Mesenchymal stem cell (in vitro differentiated cells and primary cell): ENCODE results near the gene FAM135A.
"Not testable (repeated sequence)": the region's sequence is repeated elsewhere in the genome, so short reads cannot be mapped to it uniquely, and the experiment has no call there.

Experiments
- DNase-seq: peaks from one replicate; pipeline ENCODE4 v3.0.0-alpha.2; 2013
- H2AFZ ChIP-seq: one replicate; pipeline ENCODE4 v1.6.1; 2013; ENCODE audit warnings: low read depth, mild to moderate bottlenecking, control low read depth, inconsistent platforms, low read length, moderate library complexity
- H2AK5ac ChIP-seq: 2 replicates; pipeline ENCODE4 v1.6.1; 2013; ENCODE audit warnings: low read length, moderate library complexity, mild to moderate bottlenecking, inconsistent platforms; ENCODE audit not compliant: severe bottlenecking
- H2BK120ac ChIP-seq: one replicate; pipeline ENCODE4 v1.6.1; 2013; ENCODE audit warnings: low read depth, mild to moderate bottlenecking, inconsistent platforms, low read length, moderate library complexity
- H2BK12ac ChIP-seq, 2 experiments: one replicate each; pipeline ENCODE4 v1.6.1; 2013; ENCODE audit warnings: inconsistent platforms in 2 of 2, low read length in 2 of 2, mild to moderate bottlenecking in 2 of 2, moderate library complexity in 2 of 2, control low read depth in 1 of 2
- H2BK15ac ChIP-seq: one replicate; pipeline ENCODE4 v1.6.1; 2013; ENCODE audit warnings: mild to moderate bottlenecking, low read depth, inconsistent platforms; ENCODE audit not compliant: poor library complexity, severe bottlenecking
- H2BK5ac ChIP-seq: 2 replicates; pipeline ENCODE4 v1.6.1; 2013; ENCODE audit warnings: low read depth, mild to moderate bottlenecking, low read length, control low read depth, inconsistent platforms; ENCODE audit not compliant: poor library complexity, severe bottlenecking
- H3K14ac ChIP-seq, 2 experiments: one replicate each; pipeline ENCODE4 v1.6.1; 2013; ENCODE audit warnings: inconsistent platforms in 2 of 2, low read length in 2 of 2, control low read depth in 1 of 2, mild to moderate bottlenecking in 1 of 2, moderate library complexity in 1 of 2
- H3K18ac ChIP-seq, 2 experiments: one replicate each; pipeline ENCODE4 v1.6.1; 2013; ENCODE audit warnings: inconsistent platforms in 2 of 2, low read length in 2 of 2, control low read depth in 1 of 2, low read depth in 1 of 2, mild to moderate bottlenecking in 1 of 2
- H3K23ac ChIP-seq, 2 experiments: one replicate each; pipeline ENCODE4 v1.6.1; 2013; ENCODE audit warnings: inconsistent platforms in 2 of 2, low read length in 2 of 2, mild to moderate bottlenecking in 2 of 2, moderate library complexity in 2 of 2, control low read depth in 1 of 2
- H3K27ac ChIP-seq: 2 replicates; pipeline ENCODE4 v1.5.1; 2013; ENCODE audit warnings: mild to moderate bottlenecking, moderate library complexity, low read length, control low read depth, inconsistent platforms; ENCODE audit not compliant: poor library complexity, severe bottlenecking
- H3K27me3 ChIP-seq, 2 experiments: 2 replicates each; pipeline versions ENCODE4 v1.6.1 to v1.7.0; 2013; ENCODE audit warnings: low read length in 2 of 2, mild to moderate bottlenecking in 2 of 2, moderate library complexity in 2 of 2, control low read depth in 1 of 2, inconsistent platforms in 1 of 2; ENCODE audit not compliant: control insufficient read depth in 1 of 2, insufficient read depth in 1 of 2
- H3K36me3 ChIP-seq, 2 experiments: 2 replicates each; pipeline versions ENCODE4 v1.6.1 to v1.7.0; 2013; ENCODE audit warnings: low read length in 2 of 2, control low read depth in 1 of 2, inconsistent platforms in 1 of 2, low read depth in 1 of 2, mild to moderate bottlenecking in 1 of 2; ENCODE audit not compliant: insufficient read depth in 2 of 2, control insufficient read depth in 1 of 2
- H3K4ac ChIP-seq, 2 experiments: one replicate each; pipeline ENCODE4 v1.6.1; 2013; ENCODE audit warnings: inconsistent platforms in 2 of 2, low read length in 2 of 2, mild to moderate bottlenecking in 2 of 2, moderate library complexity in 2 of 2, control low read depth in 1 of 2, low read depth in 1 of 2
- H3K4me1 ChIP-seq: 2 replicates; pipeline ENCODE4 v1.6.1; 2013; ENCODE audit warnings: low read depth, low read length, control low read depth; ENCODE audit not compliant: control insufficient read depth, insufficient read depth
- H3K4me2 ChIP-seq: 2 replicates; pipeline ENCODE4 v1.6.1; 2013; ENCODE audit warnings: low read length, mild to moderate bottlenecking, inconsistent platforms; ENCODE audit not compliant: poor library complexity, severe bottlenecking
- H3K4me3 ChIP-seq, 2 experiments: 2 replicates each; pipeline versions ENCODE4 v1.5.1 to v1.7.0; 2013; ENCODE audit warnings: low read length in 2 of 2, mild to moderate bottlenecking in 2 of 2, control low read depth in 1 of 2, low read depth in 1 of 2; ENCODE audit not compliant: insufficient read depth in 1 of 2
- H3K79me1 ChIP-seq: replicated peaks from 2 replicates; pipeline ENCODE4 v1.6.1; 2013; ENCODE audit warnings: mild to moderate bottlenecking, control low read depth, low read length, inconsistent platforms; ENCODE audit not compliant: poor library complexity, severe bottlenecking
- H3K9ac ChIP-seq: 2 replicates; pipeline ENCODE4 v1.7.0; 2013; ENCODE audit warnings: mild to moderate bottlenecking, low read length, moderate library complexity
- H3K9me3 ChIP-seq: 2 replicates; pipeline ENCODE4 v1.7.0; 2013; ENCODE audit warnings: mild to moderate bottlenecking, low read length; ENCODE audit not compliant: control insufficient read depth
- H4K8ac ChIP-seq: one replicate; pipeline ENCODE4 v1.6.1; 2013; ENCODE audit warnings: inconsistent platforms, mild to moderate bottlenecking, low read length, moderate library complexity
- H4K91ac ChIP-seq: one replicate; pipeline ENCODE4 v1.6.1; 2013; ENCODE audit warnings: mild to moderate bottlenecking, low read length, inconsistent platforms
- WGBS: methylation state at CpG from one replicate; pipeline ENCODE4 v1.1.7; 2013; ENCODE audit warnings: mixed read lengths; 5-methylcytosine and 5-hydroxymethylcytosine counted together

Gene FAM135A

DNA sequence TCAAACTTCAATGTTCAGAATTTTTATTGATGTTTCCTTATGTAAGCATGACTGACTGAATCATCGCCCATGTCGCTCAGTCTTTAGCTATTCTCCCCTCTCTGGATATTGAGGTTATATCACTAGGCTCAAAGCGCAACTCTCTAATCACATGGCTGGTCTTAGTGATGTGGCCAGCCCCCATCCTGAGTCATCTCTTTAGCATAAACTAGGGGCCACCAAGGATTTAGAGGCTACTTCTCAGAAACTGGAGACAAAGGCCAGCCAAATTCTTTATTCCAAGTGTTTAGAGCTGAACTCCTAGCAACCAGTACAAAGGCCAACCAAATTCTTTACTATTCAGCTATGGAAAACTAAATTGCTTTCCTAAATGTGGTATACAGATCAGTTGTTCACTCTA lies 61.4 kb downstream of the FAM135A start:
- H2BK15ac ChIP-seq: no peak overlapping the region
- H2BK12ac ChIP-seq: no peak overlapping the region
- H3K79me1 ChIP-seq: peaks cover 2% of the 10 kb centered on the region
- H3K27me3 ChIP-seq: no peaks in the 10 kb centered on the region
- H3K9ac ChIP-seq: no peak overlapping the region
- no peak overlapping the region for H3K14ac ChIP-seq
- H4K91ac ChIP-seq: no peak overlapping the region
- no peak overlapping the region for H3K27ac ChIP-seq
- 79% methylated on average over 3 of the region's 3 CpGs for WGBS
- H2AFZ ChIP-seq: no peak overlapping the region
- H3K4ac ChIP-seq: no peak overlapping the region
- no peak overlapping the region for H3K4me2 ChIP-seq
- DNase-seq: peak; percentile 40
- no peak overlapping the region for H3K23ac ChIP-seq
- no peak overlapping the region for H2AK5ac ChIP-seq
- no peak overlapping the region for H3K18ac ChIP-seq
- peaks cover 6 to 39% of the 10 kb centered on the region in 2 experiments for H3K36me3 ChIP-seq
- no peak overlapping the region for H4K8ac ChIP-seq
- no peaks in the 10 kb centered on the region for H3K4me1 ChIP-seq
- H3K4me3 ChIP-seq: no peak overlapping the region
- H2BK120ac ChIP-seq: no peak overlapping the region
- no peak overlapping the region for H2BK5ac ChIP-seq
- no peaks in the 10 kb centered on the region for H3K9me3 ChIP-seq

- DNase-seq: peak; percentile 10
- H2BK120ac ChIP-seq: no peak overlapping the region
Measured at GRCh38 chr6:70479236-70479635, 65.9 kb downstream of the FAM135A start.

DNA sequence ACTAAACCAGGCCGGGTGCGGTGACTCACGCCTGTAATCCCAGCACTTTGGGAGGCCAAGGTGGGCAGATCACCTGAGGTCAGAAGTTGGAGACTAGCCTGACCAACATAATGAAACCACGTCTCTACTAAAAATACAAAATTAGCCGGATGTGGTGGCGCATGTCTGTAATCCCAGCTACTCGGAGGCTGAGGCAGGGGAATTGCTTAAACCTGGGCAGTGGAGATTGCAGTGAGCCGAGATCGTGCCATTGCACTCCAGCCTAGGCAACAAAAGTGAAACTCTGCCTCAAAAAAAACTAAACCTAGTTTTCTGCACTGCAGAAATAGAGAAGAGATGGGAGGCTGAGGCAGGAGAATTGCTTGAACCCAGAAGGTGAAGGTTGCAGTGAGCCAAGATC lies 73.3 kb downstream of the FAM135A start:
- not testable (repeated sequence) for H3K4ac ChIP-seq, H3K23ac ChIP-seq, H3K18ac ChIP-seq, H3K14ac ChIP-seq, H3K27me3 ChIP-seq, H2AK5ac ChIP-seq, H2BK12ac ChIP-seq, H3K9ac ChIP-seq, H2BK120ac ChIP-seq, H3K27ac ChIP-seq, H2BK5ac ChIP-seq, H3K36me3 ChIP-seq, H3K4me3 ChIP-seq, H3K4me1 ChIP-seq, H3K9me3 ChIP-seq, H2BK15ac ChIP-seq, H2AFZ ChIP-seq, H4K8ac ChIP-seq, DNase-seq, H4K91ac ChIP-seq, H3K79me1 ChIP-seq, H3K4me2 ChIP-seq
- 96% methylated on average over 9 of the region's 9 CpGs for WGBS

More at GRCh38 chr6:70479236-70479635, 65.9 kb downstream of the FAM135A start:
- Histone ChIP-seq H3K27me3 (no peaks in the 10 kb centered on the region), H3K4me3 (no peak overlapping the region), H3K4ac (no peak overlapping the region), H4K91ac (no peak overlapping the region), H3K27ac (no peak overlapping the region), H3K4me1 (no peaks in the 10 kb centered on the region), H3K36me3 (peaks cover 3 to 35% of the 10 kb centered on the region in 2 experiments), H2BK15ac (no peak overlapping the region), H3K79me1 (no peaks in the 10 kb centered on the region), H3K4me2 (no peak overlapping the region), H2BK5ac (no peak overlapping the region), H3K9ac (no peak overlapping the region), H4K8ac (no peak overlapping the region), H3K18ac (no peak overlapping the region), H2BK12ac (no peak overlapping the region), H3K9me3 (no peaks in the 10 kb centered on the region), H3K23ac (no peak overlapping the region), H3K14ac (no peak overlapping the region), H2AFZ (no peak overlapping the region), H2AK5ac (no peak overlapping the region)
- WGBS: 98% methylated on average over 3 of the region's 4 CpGs

GRCh38 chr6:70489364-70489763 lies 76.1 kb downstream of the FAM135A start:
- H2BK5ac ChIP-seq: no peak overlapping the region

More at GRCh38 chr6:70489364-70489763, 76.1 kb downstream of the FAM135A start:
- Histone ChIP-seq H3K23ac (no peak overlapping the region), H3K27me3 (no peaks in the 10 kb centered on the region), H3K79me1 (no peaks in the 10 kb centered on the region), H3K36me3 (peaks cover 0 to 3% of the 10 kb centered on the region in 2 experiments), H3K4me2 (no peak overlapping the region), H2AK5ac (no peak overlapping the region), H2BK15ac (no peak overlapping the region), H3K9ac (no peak overlapping the region), H2BK12ac (no peak overlapping the region), H3K9me3 (no peaks in the 10 kb centered on the region), H3K27ac (no peak overlapping the region), H2BK120ac (no peak overlapping the region), H3K4ac (no peak overlapping the region), H4K91ac (no peak overlapping the region), H3K4me3 (no peak overlapping the region), H4K8ac (no peak overlapping the region), H3K18ac (no peak overlapping the region), H3K14ac (no peak overlapping the region), H3K4me1 (no peaks in the 10 kb centered on the region), H2AFZ (no peak overlapping the region)
- 73% methylated on average over 3 of the region's 3 CpGs for WGBS
- no peak for DNase-seq
